T-cell (primary cell): ENCODE results near the gene RMND5A. TPM values are rescaled to one million over a fixed set of nuclear protein-coding genes. Genes with fewer than 3 reads are reported as not detected.

Experiments used
- total RNA-seq, 35 experiments: library from RNA in 6 of 35; stranded (reverse) in 6 of 35; fragments of 120-200 nt in 1 of 35; gene quantifications; one replicate each; pipeline versions ENCODE4 v1.2.1 to v1.2.4 and lab custom pipeline; 2013 to 2026

RMND5A gene
- total RNA-seq, 5 donors from 2014 or later (not counting 1 experiment from before 2014, with no cell fraction given): 27.0 to 37.3 (median 31.7) TPM

Other genes starting within 250 kb of the RMND5A start
- 10 to 100 TPM; 65.0 to 82.5 (median 68.5) TPM for gene CHMP3, start 156.8 kb upstream of the RMND5A start, total RNA-seq
- 10 to 100 TPM; 30.3 to 65.1 (median 32.7) TPM for gene RNF103, start 96.4 kb upstream of the RMND5A start, total RNA-seq
- gene CD8A, start 70.6 kb downstream of the RMND5A start, total RNA-seq: 100 to 1,000 TPM in 4 of 5 donors, 10 to 100 TPM in 1; 92.1 to 194 (median 158) TPM
- 100 to 1,000 TPM in 3 of 5 donors, 10 to 100 TPM in 2; 50.8 to 206 (median 117) TPM for gene CD8B, start 141.6 kb downstream of the RMND5A start, total RNA-seq
- gene RGPD1, start 221.8 kb downstream of the RMND5A start, total RNA-seq: 1 to 10 TPM in 4 of 5 donors, under 1 TPM in 1; 0.63 to 8.7 (median 4.9) TPM